ACHN (cell line): Measurements from ENCODE around the gene CD1B.
"Not testable (repeated sequence)": the region's sequence is repeated elsewhere in the genome, so short reads cannot be mapped to it uniquely, and the experiment has no call there.

ENCODE experiments used
- DNase-seq: peaks from one replicate; pipeline ENCODE4 v3.0.0-alpha.2; 2015
- in situ Hi-C: cut with HindIII; loops from 2 replicates; pipeline ENCODE4 v1.10.0; 2017; ENCODE audit warnings: low sequenced_read_pairs, low pct_ligation_motif_present, low pct_unique_long_range_greater_than_20kb

The CD1B gene

GRCh38 chr1:158331481-158332150 is at the start of gene CD1B:
CD1B (minus strand) TSS chr1:158331531; CDS start chr1:158331423, 108 bp downstream.
- in situ Hi-C loops: no loop called here
- no peak for DNase-seq

- in situ Hi-C loops: no loop called here
- no peak for DNase-seq
Observed at GRCh38 chr1:158374860-158375259, 43.5 kb upstream of the CD1B start.

- in situ Hi-C loops, DNase-seq: not testable (repeated sequence)
Observed at GRCh38 chr1:158374101-158374500, 42.8 kb upstream of the CD1B start.

- in situ Hi-C loops: no loop called here
- no peak for DNase-seq
Observed at GRCh38 chr1:158371188-158371953, 40.0 kb upstream of the CD1B start.

GRCh38 chr1:158366783-158367182 is 35.5 kb upstream of the CD1B start:
- in situ Hi-C loops: no loop called here
- no peak for DNase-seq

GRCh38 chr1:158362941-158363340 is 31.6 kb upstream of the CD1B start:
- DNase-seq: no peak
- in situ Hi-C loops: no loop called here

- no peak for DNase-seq
- in situ Hi-C loops: no loop called here
Observed at GRCh38 chr1:158362482-158362881, 31.2 kb upstream of the CD1B start.

- in situ Hi-C loops: no loop called here
- no peak for DNase-seq
Observed at GRCh38 chr1:158357441-158357840, 26.1 kb upstream of the CD1B start.

- no peak for DNase-seq
- in situ Hi-C loops: no loop called here
Observed at GRCh38 chr1:158356616-158357015, 25.3 kb upstream of the CD1B start.

- in situ Hi-C loops: no loop called here
- no peak for DNase-seq
Observed at GRCh38 chr1:158355773-158356285, 24.5 kb upstream of the CD1B start.

GRCh38 chr1:158354255-158354654 is 22.9 kb upstream of the CD1B start:
- no peak for DNase-seq

GRCh38 chr1:158353303-158354075 is 22.2 kb upstream of the CD1B start, which contains the start of gene CD1E:
CD1E (plus strand) TSS chr1:158353894; CDS start chr1:158353989, 95 bp downstream.
- in situ Hi-C loops: no loop called here
- DNase-seq: no peak

More at GRCh38 chr1:158354255-158354654, 22.9 kb upstream of the CD1B start:
- in situ Hi-C loops: no loop called here

- DNase-seq, in situ Hi-C loops: not testable (repeated sequence)
Observed at GRCh38 chr1:158348946-158349345, 17.6 kb upstream of the CD1B start.

GRCh38 chr1:158336413-158336812 is 5.1 kb upstream of the CD1B start:
- DNase-seq, in situ Hi-C loops: not testable (repeated sequence)

GRCh38 chr1:158335213-158335532 is 3.8 kb upstream of the CD1B start:
- DNase-seq: no peak
- in situ Hi-C loops: no loop called here

- in situ Hi-C loops: no loop called here
- DNase-seq: no peak
Observed at GRCh38 chr1:158334526-158335212, 3.3 kb upstream of the CD1B start.

- in situ Hi-C loops: no loop called here
Observed at GRCh38 chr1:158333405-158334155, 2.2 kb upstream of the CD1B start.

GRCh38 chr1:158331106-158331425 is 265 bp downstream of the CD1B start:
- no peak for DNase-seq
- in situ Hi-C loops: no loop called here

More at GRCh38 chr1:158333405-158334155, 2.2 kb upstream of the CD1B start:
- DNase-seq: no peak
